GM21723 (cell line): ENCODE results near the gene NQO2.
"Not testable (repeated sequence)": the region's sequence is repeated elsewhere in the genome, so short reads cannot be mapped to it uniquely, and the experiment has no call there.

Experiments used
- ATAC-seq: cut with Tn5 transposase; IDR thresholded peaks from one replicate; pipeline ENCODE4 v1.9.1; 2021; ENCODE audit warnings: mild to moderate bottlenecking, moderate library complexity; ENCODE audit not compliant: unreplicated experiment

Gene NQO2

DNA sequence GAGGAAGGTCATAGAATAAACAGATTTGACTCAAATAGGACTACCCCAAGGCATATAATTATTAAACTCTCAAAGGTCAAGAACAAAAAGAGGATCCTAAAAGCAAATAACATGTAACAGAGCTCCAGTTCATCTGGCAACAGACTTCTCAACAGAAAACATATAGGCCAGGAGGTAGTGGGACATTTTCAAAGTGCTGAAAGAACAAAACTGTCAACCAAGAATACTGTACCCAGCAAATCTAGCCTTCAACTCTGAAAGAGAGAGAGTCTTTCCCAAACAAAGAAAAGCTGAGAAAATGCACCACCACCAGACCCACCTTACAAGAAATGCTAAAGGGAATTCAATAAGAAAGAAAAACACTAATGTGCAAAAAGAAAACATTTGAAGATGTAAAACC lies 11.9 kb downstream of the NQO2 start:
- ATAC-seq: no peak

DNA sequence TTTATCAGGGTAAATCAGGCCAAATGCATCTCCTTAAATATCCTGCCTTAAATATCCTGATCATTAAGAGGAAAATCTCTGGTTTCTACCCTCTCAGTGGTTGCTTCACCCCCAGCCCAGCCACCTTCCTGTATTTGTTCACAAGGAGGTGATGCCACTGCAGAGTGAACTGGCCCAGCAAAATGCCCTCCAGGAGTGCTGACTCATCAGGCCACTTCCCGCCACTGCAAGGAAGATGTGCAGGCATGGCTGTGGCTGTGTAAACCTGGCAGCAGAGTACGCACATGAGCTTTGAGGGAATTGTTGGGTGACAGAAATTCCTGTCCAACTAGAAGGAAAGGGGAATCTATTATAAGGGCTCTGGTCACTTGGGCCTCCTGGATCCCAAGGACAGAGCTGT lies 13.8 kb downstream of the NQO2 start:
- no peak for ATAC-seq

DNA sequence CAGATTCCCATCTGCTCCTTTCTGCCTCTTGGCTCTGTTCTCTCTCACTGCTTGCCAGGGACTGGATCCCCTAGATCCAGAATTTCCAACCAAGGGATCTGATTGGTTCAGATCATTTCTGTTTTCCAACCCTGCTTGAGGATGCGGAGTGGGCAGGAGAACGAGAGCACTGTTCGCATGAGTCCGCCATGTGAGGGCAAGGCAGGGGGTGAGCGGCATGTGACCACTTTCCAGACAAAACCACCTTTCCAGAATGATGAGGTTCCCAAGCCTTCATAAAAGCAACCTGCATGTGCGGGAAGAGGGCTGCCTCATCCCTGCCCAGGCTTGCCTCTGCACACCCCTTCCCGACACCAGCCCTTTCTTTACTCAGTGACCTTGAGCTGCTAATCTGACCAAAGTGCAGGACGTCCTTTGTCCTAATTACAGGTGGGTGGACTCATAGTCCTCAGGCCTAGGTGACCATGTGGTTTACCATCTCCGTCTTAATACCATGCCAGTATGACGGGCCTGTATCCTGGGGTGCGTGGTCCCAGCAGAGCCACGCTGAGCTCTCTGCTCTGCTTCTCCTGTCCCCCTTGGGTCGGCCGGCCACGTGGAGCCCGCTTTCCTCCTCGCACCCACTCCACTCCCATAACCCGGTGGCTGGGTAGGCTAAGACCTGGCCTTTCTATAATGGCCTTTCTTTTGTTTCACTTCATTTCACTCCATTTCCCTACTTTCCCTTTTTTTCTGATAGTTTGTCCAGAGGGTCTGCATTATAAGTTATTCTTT lies 14.4 kb downstream of the NQO2 start:
- ATAC-seq: no peak

DNA sequence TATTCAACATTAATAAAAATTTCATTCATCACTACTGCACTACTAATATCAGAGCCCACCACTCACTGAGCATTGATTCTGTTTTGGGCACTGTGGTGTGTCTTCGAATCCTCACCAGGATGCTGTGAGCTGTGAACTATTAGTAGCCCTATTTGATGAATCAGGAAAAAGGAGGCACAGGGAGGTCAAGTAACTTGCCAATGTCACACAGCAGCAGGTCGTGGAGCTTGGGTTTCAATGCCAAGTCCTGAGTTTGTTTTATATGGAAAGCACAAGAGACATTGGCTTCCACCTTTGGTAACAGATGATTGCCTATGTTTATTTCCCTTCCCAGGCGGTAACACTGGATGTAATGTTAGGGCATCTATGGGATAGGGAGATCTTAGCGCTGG lies 15.0 kb downstream of the NQO2 start:
- no peak for ATAC-seq

DNA sequence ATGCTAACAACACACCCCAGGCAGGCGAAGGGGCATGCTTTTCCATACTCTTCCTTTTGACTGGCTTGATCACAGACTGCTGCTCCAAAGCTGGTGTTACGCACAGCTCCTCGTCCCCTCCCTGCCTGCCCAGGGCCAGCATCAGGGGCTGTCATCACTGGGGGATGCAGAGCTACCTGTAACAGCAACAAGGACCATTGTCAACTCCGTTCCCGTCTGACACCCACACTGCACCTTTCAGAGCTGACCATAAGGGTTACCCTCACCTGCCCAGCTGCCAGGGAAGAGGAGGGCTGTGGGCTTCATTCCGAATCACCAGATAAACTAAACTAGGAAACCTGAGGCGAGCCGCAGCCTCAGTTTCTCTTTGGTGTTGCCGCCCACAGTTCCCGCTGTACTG lies 15.4 kb downstream of the NQO2 start:
- no peak for ATAC-seq

DNA sequence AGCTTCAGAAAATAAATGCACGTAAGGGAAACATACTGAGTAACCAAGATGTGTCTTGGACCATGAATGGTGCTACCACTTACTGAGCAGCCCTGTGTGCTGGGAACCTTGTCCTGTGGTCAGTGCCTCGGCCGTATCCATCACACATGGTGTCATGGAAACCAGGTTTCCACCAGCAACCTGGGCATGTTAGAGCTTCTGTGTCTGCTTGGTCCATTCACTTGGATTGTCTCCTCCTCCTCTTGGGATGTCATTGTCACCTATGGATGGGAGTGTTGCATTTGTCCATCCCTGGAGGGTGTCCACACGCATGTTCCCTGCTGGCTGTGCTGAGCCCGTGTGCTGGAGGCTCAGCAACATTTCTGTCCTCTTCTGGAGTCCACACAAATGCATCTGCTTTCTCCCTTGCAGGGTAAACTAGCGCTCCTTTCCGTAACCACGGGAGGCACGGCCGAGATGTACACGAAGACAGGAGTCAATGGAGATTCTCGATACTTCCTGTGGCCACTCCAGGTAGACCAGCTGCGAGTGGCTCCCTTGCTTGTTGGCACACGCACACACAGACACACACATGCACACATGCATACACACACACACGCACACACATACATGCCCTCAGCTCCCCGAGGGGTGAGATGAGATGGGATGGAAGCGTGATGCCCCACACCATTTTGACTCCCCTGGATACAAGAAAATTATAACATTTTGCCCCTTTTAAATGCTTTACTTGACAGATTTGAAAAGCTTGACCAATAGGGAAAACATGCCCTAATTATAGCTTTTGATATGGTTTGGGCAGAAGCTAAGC lies 17.0 kb downstream of the NQO2 start:
- no peak for ATAC-seq

DNA sequence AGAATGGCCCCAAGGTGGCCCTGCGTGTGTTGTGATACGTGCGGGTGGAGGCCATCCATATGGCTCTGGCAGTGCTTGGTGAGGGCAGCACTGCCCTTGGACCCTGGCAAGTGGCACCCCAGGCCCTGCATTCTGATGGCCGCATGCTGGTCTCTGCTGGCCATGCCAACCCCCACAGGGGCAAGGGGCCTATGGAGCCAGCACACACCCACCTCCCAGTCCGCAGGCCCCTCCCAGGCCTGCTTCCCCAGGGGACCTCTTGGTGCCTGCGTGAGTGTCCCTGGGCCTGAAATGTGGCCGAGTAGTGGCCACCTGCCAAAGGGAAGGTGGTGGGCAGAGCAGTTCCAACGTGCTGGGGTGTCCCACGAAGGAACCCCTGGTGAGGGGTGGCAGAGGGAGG lies 17.6 kb downstream of the NQO2 start:
- ATAC-seq: no peak

DNA sequence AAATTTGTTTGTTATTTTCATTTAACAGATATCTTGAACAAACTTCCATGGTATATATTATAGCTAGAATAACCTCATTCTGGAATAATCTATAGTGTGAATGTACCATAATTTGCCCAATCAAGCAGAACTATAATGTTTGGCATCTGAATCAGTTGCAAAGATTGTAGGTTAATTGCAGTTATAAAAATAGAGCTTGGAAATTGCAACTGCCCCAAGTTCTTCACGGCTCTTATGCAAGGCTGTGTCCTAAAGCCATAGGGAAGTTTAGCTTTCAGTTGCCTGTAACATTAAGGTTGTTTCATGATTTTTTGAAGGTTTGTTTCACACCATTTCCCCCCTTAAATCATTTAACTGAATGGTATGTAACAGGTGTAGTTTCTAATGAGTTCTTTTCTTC lies 19.4 kb downstream of the NQO2 start:
- ATAC-seq: no peak

DNA sequence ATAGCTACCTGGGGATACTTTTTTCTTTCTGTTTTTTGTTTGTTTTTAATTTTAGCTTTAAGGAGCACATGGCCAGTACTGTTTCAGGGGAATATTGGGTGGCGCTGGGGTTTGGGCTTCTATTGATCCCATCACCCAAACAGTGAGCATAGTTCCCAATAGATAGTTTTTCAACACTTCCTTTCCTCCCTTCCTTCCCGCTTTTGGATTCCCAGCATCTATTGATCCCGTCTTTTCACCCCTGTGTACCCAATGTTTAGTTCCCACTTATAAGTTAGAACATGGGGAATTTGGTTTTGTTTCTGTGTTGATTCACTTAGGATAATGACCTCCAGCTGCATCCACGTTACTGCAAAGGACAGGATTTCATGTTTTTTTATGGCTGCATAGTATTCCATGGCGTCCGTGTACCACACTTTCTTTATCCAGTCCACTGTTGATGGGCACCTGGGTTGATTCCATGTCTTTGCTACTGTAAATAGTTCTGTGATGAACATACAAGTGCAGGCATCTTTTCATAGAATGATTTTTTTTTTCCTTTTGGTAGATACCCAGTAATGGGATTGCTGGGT lies 20.1 kb downstream of the NQO2 start:
- ATAC-seq: no peak

DNA sequence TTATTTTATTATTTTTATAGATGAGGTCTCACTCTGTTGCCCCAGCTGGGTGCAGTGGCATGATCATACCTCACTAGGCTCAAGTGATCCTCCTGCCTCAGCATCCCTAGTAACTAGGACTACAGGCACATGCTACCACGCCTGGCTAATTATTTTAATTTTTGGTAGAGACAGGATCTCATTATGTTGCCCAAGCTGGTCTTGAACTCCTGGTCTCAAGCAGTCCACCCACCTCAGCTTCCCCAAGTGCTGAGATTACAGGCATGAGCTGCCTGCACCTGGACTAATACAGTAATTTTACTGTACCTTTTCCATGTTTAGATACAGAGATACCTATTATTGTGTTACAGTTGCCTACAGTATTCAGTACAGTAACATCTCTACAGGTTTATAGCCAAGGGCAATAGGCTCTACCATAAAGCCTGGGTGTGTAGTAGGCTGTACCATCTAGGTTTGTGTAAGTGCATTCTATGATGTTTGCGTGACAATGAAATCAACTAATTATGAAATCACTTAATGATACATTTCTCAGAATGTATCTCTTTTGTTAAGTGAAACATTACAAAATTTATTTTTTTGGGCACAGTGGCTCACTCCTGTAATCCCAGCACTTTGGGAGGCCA lies 21.4 kb downstream of the NQO2 start:
- not testable (repeated sequence) for ATAC-seq

DNA sequence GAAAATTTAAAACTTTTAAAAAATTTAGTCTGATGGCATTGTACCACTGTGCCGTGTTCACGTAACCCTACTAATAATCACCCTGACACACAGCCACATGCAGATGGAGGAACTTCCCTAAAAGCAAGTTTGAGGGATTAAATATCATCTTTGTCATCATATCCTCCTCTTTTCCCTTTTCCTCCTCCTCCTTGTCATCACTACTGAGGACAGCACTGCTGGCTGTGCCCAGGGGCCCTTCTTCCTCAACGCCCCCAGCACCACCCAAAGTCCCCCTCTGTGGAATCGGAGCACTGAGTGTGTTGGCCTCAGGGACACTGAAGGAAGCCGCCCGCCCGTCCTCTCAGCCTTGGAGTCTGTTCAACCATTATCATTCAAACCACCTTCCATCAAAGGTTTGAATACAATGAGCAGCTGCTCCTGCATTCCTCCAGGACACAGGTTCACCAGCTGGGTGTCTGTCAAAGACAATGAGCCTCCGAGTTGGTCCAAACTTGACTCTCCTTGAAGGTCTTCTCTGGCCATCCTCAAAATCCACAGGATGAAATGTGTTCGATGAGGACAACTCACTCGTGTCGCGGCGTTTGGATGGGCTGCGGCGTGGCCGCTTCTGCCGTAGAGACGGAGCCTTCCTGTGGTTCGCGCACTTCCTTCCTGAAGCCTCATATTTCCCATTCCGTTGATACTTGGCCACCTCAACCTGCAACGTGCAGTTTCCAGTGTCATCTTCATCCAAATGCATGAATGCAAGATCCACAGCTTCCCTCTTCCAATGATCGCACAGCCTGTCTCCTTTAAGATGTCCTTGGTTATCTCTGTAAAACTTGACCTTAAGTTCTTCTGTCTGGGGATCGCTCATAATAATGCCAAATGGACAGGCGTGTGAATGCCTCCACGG lies 23.3 kb downstream of the NQO2 start:
- ATAC-seq: no peak

DNA sequence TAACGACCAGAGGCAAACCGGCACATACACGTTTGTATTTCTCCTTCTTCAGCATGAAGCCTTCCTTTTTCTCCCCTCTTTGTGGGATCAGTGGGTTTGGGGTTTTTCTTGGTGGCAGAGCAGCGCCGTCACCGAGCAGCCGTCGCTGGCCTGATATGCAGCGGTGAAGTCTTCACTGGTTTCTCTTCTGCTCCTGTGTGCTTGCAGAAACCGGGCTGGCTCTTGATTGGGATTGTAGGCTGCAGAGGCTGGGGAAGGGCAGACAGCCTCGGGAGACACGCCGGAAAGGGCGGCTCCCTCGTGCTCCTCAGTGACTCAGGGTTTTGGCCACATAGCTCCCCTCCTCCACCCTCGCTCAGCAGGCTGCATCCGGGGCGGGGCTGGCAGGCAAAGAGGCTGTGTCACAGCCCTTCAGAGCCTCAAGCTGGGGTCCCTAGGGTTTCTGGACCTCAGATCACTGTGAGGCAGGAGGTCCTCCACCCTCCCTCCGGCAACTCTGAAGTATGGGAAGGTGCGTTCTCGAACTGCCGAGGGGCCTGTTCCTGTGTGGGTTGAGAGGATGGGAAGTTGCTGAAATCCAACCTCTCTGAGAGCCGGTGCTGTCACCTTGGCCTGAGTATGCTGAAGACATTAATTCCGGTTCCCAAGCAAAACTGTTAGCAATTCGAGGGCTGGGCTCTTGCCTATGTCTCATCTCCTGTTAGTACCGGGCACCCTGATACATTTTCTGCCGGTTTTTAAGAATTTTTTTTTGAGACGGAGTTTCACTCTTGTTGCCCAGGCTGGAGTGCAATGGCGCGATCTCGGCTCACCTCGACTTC lies 24.2 kb downstream of the NQO2 start:
- ATAC-seq: peak; percentile 71

DNA sequence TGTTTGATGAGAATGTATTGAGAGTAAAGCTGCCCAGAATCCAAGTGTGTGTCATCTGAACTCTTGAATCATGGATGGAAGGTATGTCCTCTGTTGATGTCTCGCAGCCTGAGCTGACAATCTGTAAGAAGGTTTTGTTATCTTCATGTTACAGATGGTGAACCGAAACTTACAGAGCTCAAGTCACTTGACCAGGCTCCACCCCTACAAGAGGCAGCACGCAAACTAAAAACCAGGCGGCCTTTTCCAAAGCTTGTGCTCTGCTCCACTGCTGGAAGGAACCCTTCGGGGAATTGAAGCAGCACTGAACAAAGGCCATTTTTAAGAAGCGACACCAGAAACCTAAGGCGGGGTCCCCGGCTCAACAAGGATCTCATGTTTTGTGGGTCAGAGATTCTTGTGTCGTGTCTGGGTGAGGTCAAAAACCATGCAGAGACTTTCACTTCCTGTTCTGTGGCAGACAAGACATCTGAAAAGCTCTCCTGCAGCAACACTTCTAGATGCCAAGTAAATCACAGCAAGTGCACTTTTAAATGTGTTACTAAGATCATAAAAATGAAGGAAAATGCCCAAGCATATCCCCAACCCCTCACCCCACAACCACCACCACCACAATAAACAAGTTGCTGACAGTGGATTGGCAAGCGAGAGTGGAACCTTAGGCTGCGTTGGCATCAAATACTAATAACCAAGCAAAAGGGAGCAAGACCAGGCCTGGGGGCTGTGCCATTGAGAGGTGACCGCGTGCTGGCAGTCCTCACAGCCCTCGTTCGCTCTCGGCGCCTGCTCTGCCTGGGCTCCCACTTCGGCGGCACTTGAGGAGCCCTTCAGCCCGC lies 27.3 kb downstream of the NQO2 start:
- peak; percentile 72 for ATAC-seq

DNA sequence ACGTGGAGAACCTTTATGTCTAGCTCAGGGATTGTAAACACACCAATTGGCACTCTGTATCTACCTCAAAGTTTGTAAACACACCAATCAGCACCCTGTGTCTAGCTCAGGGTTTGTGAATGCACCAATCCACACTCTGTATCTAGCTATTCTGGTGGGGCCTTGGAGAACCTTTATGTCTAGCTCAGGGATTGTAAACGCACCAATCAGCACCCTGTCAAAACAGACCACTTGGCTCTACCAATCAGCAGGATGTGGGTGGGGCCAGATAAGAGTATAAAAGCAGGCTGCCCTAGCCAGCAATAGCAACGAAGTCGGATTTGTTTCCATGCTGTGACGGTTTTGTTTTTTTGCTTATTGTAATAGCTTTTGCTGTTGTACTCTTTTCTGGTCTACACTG lies 28.5 kb downstream of the NQO2 start:
- not testable (repeated sequence) for ATAC-seq

DNA sequence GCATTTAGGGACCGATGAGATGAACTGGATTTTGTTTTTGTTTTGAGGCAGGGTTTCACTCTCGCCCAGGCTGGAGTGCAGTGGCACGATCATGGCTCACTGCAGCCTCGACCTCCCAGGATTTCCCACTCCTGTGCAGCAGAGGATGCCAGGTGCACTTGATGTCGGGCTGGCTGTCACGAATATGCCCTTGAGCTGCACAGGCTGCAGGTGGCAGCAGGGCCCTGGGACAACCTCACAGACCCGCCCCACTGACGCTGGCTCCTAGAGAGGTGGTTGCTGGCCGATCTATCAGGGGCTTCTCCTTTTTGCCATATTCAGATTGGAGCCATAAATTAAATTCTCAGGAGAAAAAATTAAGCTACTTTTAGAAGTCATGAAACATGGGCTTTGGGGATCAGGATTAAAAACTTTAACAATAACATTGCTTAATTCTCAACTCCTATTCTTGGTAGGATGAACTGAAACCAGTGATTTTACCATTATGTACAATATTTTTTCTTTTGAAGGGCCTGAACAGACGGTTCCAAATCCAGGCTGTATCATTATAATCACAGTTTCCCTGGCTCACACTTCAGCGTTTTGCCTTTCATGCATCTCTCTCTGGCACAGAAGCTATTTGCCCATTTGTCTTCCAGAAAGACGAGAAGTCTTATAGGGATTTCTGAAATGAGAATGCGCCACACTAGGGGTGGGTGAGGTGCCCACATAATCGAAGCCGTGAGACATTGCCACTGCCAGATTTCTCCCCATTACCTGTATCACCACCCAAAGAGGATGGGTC lies 32.4 kb downstream of the NQO2 start:
- ATAC-seq: no peak

DNA sequence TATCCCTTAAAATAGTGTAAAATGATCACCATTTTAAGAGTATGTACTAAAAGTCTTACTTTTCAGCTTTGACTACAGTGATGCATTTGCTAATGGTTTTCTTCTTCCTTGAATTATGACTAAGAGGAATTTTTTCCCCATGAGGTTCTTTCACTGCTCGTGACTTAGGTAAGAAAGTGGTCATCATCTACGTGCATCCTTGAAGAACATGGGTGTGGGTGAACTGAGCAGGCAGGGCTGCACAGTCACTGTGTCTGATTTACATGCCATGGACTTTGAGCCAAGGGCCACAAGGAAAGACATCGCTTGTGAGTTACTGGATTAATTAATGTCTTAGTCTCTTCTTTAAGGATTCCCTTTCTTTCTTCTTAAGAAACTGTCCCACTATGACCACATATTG lies 33.3 kb downstream of the NQO2 start:
- ATAC-seq: no peak

DNA sequence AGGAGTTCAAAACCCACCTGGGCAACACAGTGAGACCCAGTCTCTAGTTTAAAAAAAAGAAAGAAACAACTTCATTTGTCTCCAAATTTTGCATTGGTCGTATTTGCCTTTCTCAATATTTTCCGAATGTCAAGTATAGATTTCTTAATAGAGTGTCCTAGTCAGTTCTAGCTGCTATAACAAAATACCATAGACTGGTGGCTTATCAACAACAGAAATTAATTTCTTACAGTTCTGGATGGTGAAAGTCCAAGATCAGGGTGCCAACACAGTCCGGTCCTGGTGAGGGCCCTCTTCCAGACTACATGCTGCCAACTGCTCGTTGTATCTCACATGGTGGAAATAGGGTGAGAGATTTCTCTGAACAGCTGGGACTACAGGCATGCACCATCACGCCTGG lies 34.0 kb downstream of the NQO2 start:
- no peak for ATAC-seq

DNA sequence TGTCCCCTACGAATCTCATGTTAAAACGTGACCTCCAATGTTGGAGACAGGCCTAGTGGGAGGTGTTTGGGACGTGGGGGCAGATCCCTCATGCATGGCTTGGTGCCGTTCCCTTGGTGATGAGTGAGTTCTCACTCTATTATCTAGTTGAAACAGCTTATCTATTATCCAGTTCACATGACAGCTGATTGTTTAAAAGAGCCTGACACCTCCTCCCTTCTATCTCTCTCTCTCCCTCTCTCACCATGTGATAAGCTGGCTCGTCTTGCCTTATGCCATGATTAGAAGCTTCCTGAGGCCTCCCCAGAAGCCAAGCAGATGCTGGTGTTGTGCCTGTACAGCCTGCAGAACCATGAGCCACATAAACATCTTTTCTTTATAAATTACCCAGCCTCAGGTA lies 35.7 kb downstream of the NQO2 start:
- ATAC-seq: no peak
